Mesenchymal stem cell (in vitro differentiated cells and primary cell): Measurements from ENCODE around the gene CCDC171.

Experiments used
- DNase-seq: peaks from one replicate; pipeline ENCODE4 v3.0.0-alpha.2; 2013
- H2AFZ ChIP-seq: one replicate; pipeline ENCODE4 v1.6.1; 2013; ENCODE audit warnings: low read depth, mild to moderate bottlenecking, control low read depth, inconsistent platforms, low read length, moderate library complexity
- H2AK5ac ChIP-seq: 2 replicates; pipeline ENCODE4 v1.6.1; 2013; ENCODE audit warnings: low read length, moderate library complexity, mild to moderate bottlenecking, inconsistent platforms; ENCODE audit not compliant: severe bottlenecking
- H2BK120ac ChIP-seq: one replicate; pipeline ENCODE4 v1.6.1; 2013; ENCODE audit warnings: low read depth, mild to moderate bottlenecking, inconsistent platforms, low read length, moderate library complexity
- H2BK12ac ChIP-seq, 2 experiments: one replicate each; pipeline ENCODE4 v1.6.1; 2013; ENCODE audit warnings: inconsistent platforms in 2 of 2, low read length in 2 of 2, mild to moderate bottlenecking in 2 of 2, moderate library complexity in 2 of 2, control low read depth in 1 of 2
- H2BK15ac ChIP-seq: one replicate; pipeline ENCODE4 v1.6.1; 2013; ENCODE audit warnings: mild to moderate bottlenecking, low read depth, inconsistent platforms; ENCODE audit not compliant: poor library complexity, severe bottlenecking
- H2BK5ac ChIP-seq: 2 replicates; pipeline ENCODE4 v1.6.1; 2013; ENCODE audit warnings: low read depth, mild to moderate bottlenecking, low read length, control low read depth, inconsistent platforms; ENCODE audit not compliant: poor library complexity, severe bottlenecking
- H3K14ac ChIP-seq, 2 experiments: one replicate each; pipeline ENCODE4 v1.6.1; 2013; ENCODE audit warnings: inconsistent platforms in 2 of 2, low read length in 2 of 2, control low read depth in 1 of 2, mild to moderate bottlenecking in 1 of 2, moderate library complexity in 1 of 2
- H3K18ac ChIP-seq, 2 experiments: one replicate each; pipeline ENCODE4 v1.6.1; 2013; ENCODE audit warnings: inconsistent platforms in 2 of 2, low read length in 2 of 2, control low read depth in 1 of 2, low read depth in 1 of 2, mild to moderate bottlenecking in 1 of 2
- H3K23ac ChIP-seq, 2 experiments: one replicate each; pipeline ENCODE4 v1.6.1; 2013; ENCODE audit warnings: inconsistent platforms in 2 of 2, low read length in 2 of 2, mild to moderate bottlenecking in 2 of 2, moderate library complexity in 2 of 2, control low read depth in 1 of 2
- H3K27ac ChIP-seq: 2 replicates; pipeline ENCODE4 v1.5.1; 2013; ENCODE audit warnings: mild to moderate bottlenecking, moderate library complexity, low read length, control low read depth, inconsistent platforms; ENCODE audit not compliant: poor library complexity, severe bottlenecking
- H3K27me3 ChIP-seq, 2 experiments: 2 replicates each; pipeline versions ENCODE4 v1.6.1 to v1.7.0; 2013; ENCODE audit warnings: low read length in 2 of 2, mild to moderate bottlenecking in 2 of 2, moderate library complexity in 2 of 2, control low read depth in 1 of 2, inconsistent platforms in 1 of 2; ENCODE audit not compliant: control insufficient read depth in 1 of 2, insufficient read depth in 1 of 2
- H3K36me3 ChIP-seq, 2 experiments: 2 replicates each; pipeline versions ENCODE4 v1.6.1 to v1.7.0; 2013; ENCODE audit warnings: low read length in 2 of 2, control low read depth in 1 of 2, inconsistent platforms in 1 of 2, low read depth in 1 of 2, mild to moderate bottlenecking in 1 of 2; ENCODE audit not compliant: insufficient read depth in 2 of 2, control insufficient read depth in 1 of 2
- H3K4ac ChIP-seq, 2 experiments: one replicate each; pipeline ENCODE4 v1.6.1; 2013; ENCODE audit warnings: inconsistent platforms in 2 of 2, low read length in 2 of 2, mild to moderate bottlenecking in 2 of 2, moderate library complexity in 2 of 2, control low read depth in 1 of 2, low read depth in 1 of 2
- H3K4me1 ChIP-seq: 2 replicates; pipeline ENCODE4 v1.6.1; 2013; ENCODE audit warnings: low read depth, low read length, control low read depth; ENCODE audit not compliant: control insufficient read depth, insufficient read depth
- H3K4me2 ChIP-seq: 2 replicates; pipeline ENCODE4 v1.6.1; 2013; ENCODE audit warnings: low read length, mild to moderate bottlenecking, inconsistent platforms; ENCODE audit not compliant: poor library complexity, severe bottlenecking
- H3K4me3 ChIP-seq, 2 experiments: 2 replicates each; pipeline versions ENCODE4 v1.5.1 to v1.7.0; 2013; ENCODE audit warnings: low read length in 2 of 2, mild to moderate bottlenecking in 2 of 2, control low read depth in 1 of 2, low read depth in 1 of 2; ENCODE audit not compliant: insufficient read depth in 1 of 2
- H3K79me1 ChIP-seq: replicated peaks from 2 replicates; pipeline ENCODE4 v1.6.1; 2013; ENCODE audit warnings: mild to moderate bottlenecking, control low read depth, low read length, inconsistent platforms; ENCODE audit not compliant: poor library complexity, severe bottlenecking
- H3K9ac ChIP-seq: 2 replicates; pipeline ENCODE4 v1.7.0; 2013; ENCODE audit warnings: mild to moderate bottlenecking, low read length, moderate library complexity
- H3K9me3 ChIP-seq: 2 replicates; pipeline ENCODE4 v1.7.0; 2013; ENCODE audit warnings: mild to moderate bottlenecking, low read length; ENCODE audit not compliant: control insufficient read depth
- H4K8ac ChIP-seq: one replicate; pipeline ENCODE4 v1.6.1; 2013; ENCODE audit warnings: inconsistent platforms, mild to moderate bottlenecking, low read length, moderate library complexity
- H4K91ac ChIP-seq: one replicate; pipeline ENCODE4 v1.6.1; 2013; ENCODE audit warnings: mild to moderate bottlenecking, low read length, inconsistent platforms
- WGBS: methylation state at CpG from one replicate; pipeline ENCODE4 v1.1.7; 2013; ENCODE audit warnings: mixed read lengths; 5-methylcytosine and 5-hydroxymethylcytosine counted together

Gene CCDC171

DNA sequence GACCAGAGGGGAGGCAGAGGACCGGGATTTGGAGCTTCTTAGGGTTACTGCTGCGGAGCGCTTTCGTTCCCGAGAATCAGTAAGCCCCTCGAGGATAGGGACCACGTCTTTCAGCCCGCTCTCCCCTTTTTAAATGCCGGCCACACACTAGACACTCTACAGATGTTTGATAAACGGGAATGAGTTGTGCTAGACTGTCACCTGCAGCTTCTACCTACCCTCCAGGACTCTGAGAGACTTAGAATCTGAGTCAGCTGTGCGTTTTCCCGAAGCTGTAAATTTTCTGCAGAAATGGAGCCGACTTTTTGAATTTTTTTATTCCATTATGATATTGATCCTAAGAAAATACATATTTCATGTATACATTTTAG lies 670 bp downstream of the CCDC171 start:
- no peak for DNase-seq
- no peaks in the 10 kb centered on the region for H3K36me3 ChIP-seq
- no peaks in the 10 kb centered on the region for H3K79me1 ChIP-seq
- WGBS: 0% methylated on average over 10 of the region's 13 CpGs
- H3K18ac ChIP-seq: peak overlapping the region in 1 of 2 experiments; percentile 24
- no peaks in the 10 kb centered on the region for H3K9me3 ChIP-seq
- H3K4me3 ChIP-seq: peak overlapping the region; percentile 72 to 94
- H4K91ac ChIP-seq: no peak overlapping the region
- peak overlapping the region; percentile 93 for H3K9ac ChIP-seq
- peak overlapping the region; percentile 99 for H3K4me2 ChIP-seq
- no peak overlapping the region for H3K14ac ChIP-seq
- no peak overlapping the region for H3K27ac ChIP-seq
- H3K4ac ChIP-seq: no peak overlapping the region
- no peak overlapping the region for H2BK120ac ChIP-seq
- H2AFZ ChIP-seq: peak overlapping the region; percentile 97
- H2AK5ac ChIP-seq: no peak overlapping the region
- no peak overlapping the region for H2BK15ac ChIP-seq
- H3K23ac ChIP-seq: peak overlapping the region in 1 of 2 experiments; percentile 40
- no peak overlapping the region for H2BK5ac ChIP-seq
- H2BK12ac ChIP-seq: no peak overlapping the region
- H3K4me1 ChIP-seq: no peaks in the 10 kb centered on the region
- peak overlapping the region; percentile 58 for H4K8ac ChIP-seq
- H3K27me3 ChIP-seq: no peaks in the 10 kb centered on the region

GRCh38 chr9:15570769-15571168 lies 17.9 kb downstream of the CCDC171 start:
- no peaks in the 10 kb centered on the region for H3K79me1 ChIP-seq
- WGBS: 80% methylated on average over 1 of the region's 2 CpGs

DNA sequence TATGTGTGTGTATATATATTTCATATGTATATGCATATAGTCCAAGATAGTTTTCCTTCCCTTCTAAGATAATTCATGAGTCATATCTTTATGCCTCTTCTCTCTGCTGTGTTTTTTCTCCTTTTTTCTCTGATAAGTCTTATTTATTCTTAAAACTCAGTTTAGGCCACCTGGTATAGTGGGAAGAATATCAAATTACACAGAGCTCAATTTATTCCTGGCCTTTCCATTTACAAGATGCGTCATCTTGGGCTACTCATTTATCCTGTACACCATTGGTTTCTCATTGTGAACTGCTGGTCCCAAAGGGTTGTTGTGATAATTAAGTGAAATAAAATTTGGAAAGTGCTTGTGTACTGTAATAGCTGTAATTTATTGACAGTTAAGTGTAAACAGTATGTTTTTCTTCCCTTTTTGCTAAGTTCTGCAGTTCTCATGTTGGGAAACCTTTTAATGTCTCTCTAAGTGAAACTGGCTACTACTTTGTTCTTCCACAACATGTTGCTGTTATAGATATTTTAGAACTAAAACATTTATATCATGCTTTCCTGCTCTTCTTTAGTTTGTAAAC lies 19.4 kb downstream of the CCDC171 start:
- Histone ChIP-seq H3K27me3 (no peaks in the 10 kb centered on the region), H2BK5ac (no peak overlapping the region), H3K79me1 (no peaks in the 10 kb centered on the region), H3K4me1 (no peaks in the 10 kb centered on the region), H3K9ac (no peak overlapping the region), H2BK12ac (no peak overlapping the region), H3K27ac (no peak overlapping the region), H2AK5ac (no peak overlapping the region), H2BK15ac (no peak overlapping the region), H3K14ac (no peak overlapping the region), H3K36me3 (no peaks in the 10 kb centered on the region), H4K91ac (no peak overlapping the region), H3K4me2 (no peak overlapping the region), H2AFZ (no peak overlapping the region), H3K4me3 (no peak overlapping the region), H2BK120ac (no peak overlapping the region), H3K18ac (no peak overlapping the region), H4K8ac (no peak overlapping the region), H3K4ac (no peak overlapping the region), H3K23ac (no peak overlapping the region), H3K9me3 (no peaks in the 10 kb centered on the region)
- DNase-seq: no peak
- WGBS: 100% methylated on average over 1 of the region's 1 CpG

More at GRCh38 chr9:15570769-15571168, 17.9 kb downstream of the CCDC171 start:
- H2AK5ac ChIP-seq: no peak overlapping the region
- no peak overlapping the region for H3K14ac ChIP-seq
- no peak overlapping the region for H3K4ac ChIP-seq
- no peak overlapping the region for H3K9ac ChIP-seq
- no peak overlapping the region for H2BK120ac ChIP-seq
- no peak overlapping the region for H2BK15ac ChIP-seq
- no peak overlapping the region for H2AFZ ChIP-seq
- no peaks in the 10 kb centered on the region for H3K9me3 ChIP-seq
- no peak overlapping the region for H3K4me2 ChIP-seq
- H3K4me1 ChIP-seq: no peaks in the 10 kb centered on the region
- no peak overlapping the region for H3K18ac ChIP-seq
- no peak overlapping the region for H2BK12ac ChIP-seq
- H3K4me3 ChIP-seq: no peak overlapping the region
- no peak overlapping the region for H4K91ac ChIP-seq
- no peak overlapping the region for H3K27ac ChIP-seq
- no peaks in the 10 kb centered on the region for H3K36me3 ChIP-seq
- no peak overlapping the region for H2BK5ac ChIP-seq
- H4K8ac ChIP-seq: no peak overlapping the region
- H3K23ac ChIP-seq: no peak overlapping the region
- no peaks in the 10 kb centered on the region for H3K27me3 ChIP-seq
- no peak for DNase-seq

DNA sequence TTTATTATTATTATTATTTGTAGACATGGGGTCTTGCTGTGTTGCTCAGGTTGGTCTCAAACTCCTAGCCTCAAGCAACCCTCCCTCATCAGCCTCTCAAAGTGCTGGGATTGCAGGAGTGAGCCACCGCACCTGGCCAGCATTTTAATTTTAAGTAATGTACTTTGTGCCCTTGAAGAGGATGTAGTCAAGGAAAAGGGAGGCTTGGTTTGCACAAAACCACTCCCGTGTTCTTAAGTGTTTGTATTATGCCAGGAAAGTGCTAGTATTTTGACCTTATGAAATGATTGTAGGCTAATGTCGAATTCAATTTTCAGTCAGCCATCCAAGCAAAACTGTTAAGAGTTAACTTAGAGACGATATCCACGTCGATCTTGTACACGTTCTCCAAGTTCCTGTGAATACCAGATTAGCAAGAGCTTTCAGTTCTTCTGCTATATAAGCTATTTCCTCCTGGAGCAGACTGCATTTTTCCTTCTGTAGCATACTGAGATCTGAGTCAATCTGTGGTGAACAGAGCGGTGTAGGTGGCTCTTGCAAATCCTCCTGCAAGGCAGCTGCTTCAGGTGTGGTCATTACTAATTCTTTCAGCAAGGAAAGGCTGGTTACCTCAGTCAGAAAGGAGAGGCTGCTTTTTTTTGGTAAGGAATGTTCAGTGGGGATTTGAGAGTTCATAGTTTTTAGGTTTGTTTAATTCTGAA lies 23.7 kb downstream of the CCDC171 start:
- Histone ChIP-seq H3K4me1 (no peaks in the 10 kb centered on the region), H3K18ac (no peak overlapping the region), H2BK5ac (no peak overlapping the region), H4K91ac (no peak overlapping the region), H3K23ac (no peak overlapping the region), H2BK120ac (no peak overlapping the region), H2BK15ac (no peak overlapping the region), H3K27me3 (no peaks in the 10 kb centered on the region), H4K8ac (no peak overlapping the region), H3K4me2 (no peak overlapping the region), H3K9me3 (no peaks in the 10 kb centered on the region), H2BK12ac (no peak overlapping the region), H3K9ac (no peak overlapping the region), H2AK5ac (no peak overlapping the region), H3K36me3 (no peaks in the 10 kb centered on the region), H3K27ac (no peak overlapping the region), H3K79me1 (no peaks in the 10 kb centered on the region), H3K4ac (no peak overlapping the region), H3K14ac (no peak overlapping the region), H3K4me3 (no peak overlapping the region), H2AFZ (no peak overlapping the region)
- DNase-seq: no peak
- WGBS: 86% methylated on average over 8 of the region's 8 CpGs
